Natural killer cell (primary cell): ENCODE data around the gene ZNF644. TPM values are rescaled to one million over a fixed set of nuclear protein-coding genes. Genes with fewer than 3 reads are reported as not detected.
"Not testable (repeated sequence)": the region's sequence is repeated elsewhere in the genome, so short reads cannot be mapped to it uniquely, and the experiment has no call there.

Experiments used
- ATAC-seq, 3 donors: fragments of 150-1000 bp in 2 of 3; fragments of 200-7000 bp in 1 of 3; cut with Tn5 transposase; 1 replicate in 1 of 3; 2 replicates in 2 of 3; pipeline ENCODE4 v1.10.0; 2021; ENCODE audit warnings: mild to moderate bottlenecking in 2 of 3, moderate library complexity in 2 of 3
- DNase-seq, 2 donors: peaks; one replicate each; pipeline versions ENCODE4 v3.0.0 to v3.0.0-alpha.2; 2013 to 2021; ENCODE audit warnings: mixed read lengths in 1 of 2
- H3K27ac ChIP-seq: one replicate; pipeline ENCODE4 v1.5.1; 2013; ENCODE audit warnings: mild to moderate bottlenecking, low read length
- H3K27me3 ChIP-seq: one replicate; pipeline ENCODE4 v1.6.1; 2013; ENCODE audit warnings: low read length; ENCODE audit not compliant: control insufficient read depth, insufficient read depth
- H3K36me3 ChIP-seq: one replicate; pipeline ENCODE4 v1.6.1; 2013; ENCODE audit warnings: low read length; ENCODE audit not compliant: control insufficient read depth, insufficient read depth
- H3K4me1 ChIP-seq: one replicate; pipeline ENCODE4 v1.6.1; 2013; ENCODE audit warnings: low read length; ENCODE audit not compliant: control insufficient read depth, insufficient read depth
- H3K4me3 ChIP-seq: one replicate; pipeline ENCODE4 v1.5.1; 2013; ENCODE audit warnings: low read length
- H3K9me3 ChIP-seq: one replicate; pipeline ENCODE4 v1.6.1; 2013; ENCODE audit warnings: low read length; ENCODE audit not compliant: control insufficient read depth, insufficient read depth
- H3K27ac Mint-ChIP-seq, 2 donors: one replicate each; pipeline ENCODE4 v1.8.0; 2022; ENCODE audit warnings: mild to moderate bottlenecking in 2 of 2, mixed read lengths in 2 of 2, moderate library complexity in 1 of 2
- H3K27me3 Mint-ChIP-seq, 2 donors: one replicate each; pipeline ENCODE4 v1.8.0; 2022; ENCODE audit warnings: low read depth in 2 of 2, mixed read lengths in 2 of 2
- H3K36me3 Mint-ChIP-seq: one replicate; pipeline ENCODE4 v1.8.0; 2022; ENCODE audit warnings: mixed read lengths
- H3K4me1 Mint-ChIP-seq, 2 donors: one replicate each; pipeline ENCODE4 v1.8.0; 2022; ENCODE audit warnings: mixed read lengths in 2 of 2
- H3K4me3 Mint-ChIP-seq: one replicate; pipeline ENCODE4 v1.8.0; 2022; ENCODE audit warnings: mild to moderate bottlenecking, moderate library complexity, mixed read lengths
- H3K9me3 Mint-ChIP-seq, 2 donors: one replicate each; pipeline ENCODE4 v1.8.0; 2022; ENCODE audit warnings: mixed read lengths in 2 of 2
- WGBS: methylation state at CpG from one replicate; pipeline ENCODE4 v1.1.7; 2013; ENCODE audit warnings: missing lambda C conversion rate; ENCODE audit not compliant: insufficient coverage; 5-methylcytosine and 5-hydroxymethylcytosine counted together
- intact Hi-C: fragments of 100-400 bp; cut with micrococcal nuclease; formaldehyde crosslinking; loops from one replicate; pipeline ENCODE4 v1.14.2; 2022
- total RNA-seq, 4 donors: library from RNA; stranded (reverse); fragments of 120-200 nt in 1 of 4; gene quantifications; one replicate each; pipeline versions ENCODE4 v1.2.3 to v1.2.4, GENCODE V29; 2013 to 2022
- TF ChIP-seq, protein P1 (sequence below): fragments of 200-600 bp; IDR thresholded peaks from one replicate; pipeline ENCODE4 v1.8.0; 2022; ENCODE audit warnings: antibody characterized with exemption

The ZNF644 gene
- total RNA-seq, 3 donors from 2014 or later (not counting 1 experiment from before 2014, with no cell fraction given) = 135 to 157 (median 142) TPM

DNA sequence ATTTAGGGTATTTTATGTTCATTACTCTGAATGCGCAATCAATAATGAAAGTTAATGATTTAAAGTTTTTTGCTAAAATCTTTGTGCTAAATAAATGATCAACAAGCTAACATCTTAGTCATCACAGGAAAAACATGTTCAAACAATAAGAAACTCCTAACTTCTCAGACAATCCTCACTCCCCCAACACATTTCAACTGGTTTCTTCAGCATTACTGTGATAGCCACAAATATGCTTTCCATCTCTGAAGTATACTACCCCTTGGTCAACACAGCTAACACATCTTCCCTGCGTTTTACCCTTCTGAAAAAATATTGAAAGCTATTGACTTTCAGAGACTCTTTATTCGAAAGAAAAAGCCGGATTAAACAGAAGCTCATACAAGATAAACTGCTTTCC lies 85.8 kb downstream of the ZNF644 start:
- no peaks in the 10 kb centered on the region for H3K27me3 Mint-ChIP-seq
- Histone ChIP-seq H3K27ac (no peak overlapping the region), H3K36me3 (peaks cover 41% of the 10 kb centered on the region), H3K4me1 (no peaks in the 10 kb centered on the region), H3K27me3 (no peaks in the 10 kb centered on the region), H3K9me3 (no peaks in the 10 kb centered on the region), H3K4me3 (no peak overlapping the region)
- TF ChIP-seq, protein P1, sequence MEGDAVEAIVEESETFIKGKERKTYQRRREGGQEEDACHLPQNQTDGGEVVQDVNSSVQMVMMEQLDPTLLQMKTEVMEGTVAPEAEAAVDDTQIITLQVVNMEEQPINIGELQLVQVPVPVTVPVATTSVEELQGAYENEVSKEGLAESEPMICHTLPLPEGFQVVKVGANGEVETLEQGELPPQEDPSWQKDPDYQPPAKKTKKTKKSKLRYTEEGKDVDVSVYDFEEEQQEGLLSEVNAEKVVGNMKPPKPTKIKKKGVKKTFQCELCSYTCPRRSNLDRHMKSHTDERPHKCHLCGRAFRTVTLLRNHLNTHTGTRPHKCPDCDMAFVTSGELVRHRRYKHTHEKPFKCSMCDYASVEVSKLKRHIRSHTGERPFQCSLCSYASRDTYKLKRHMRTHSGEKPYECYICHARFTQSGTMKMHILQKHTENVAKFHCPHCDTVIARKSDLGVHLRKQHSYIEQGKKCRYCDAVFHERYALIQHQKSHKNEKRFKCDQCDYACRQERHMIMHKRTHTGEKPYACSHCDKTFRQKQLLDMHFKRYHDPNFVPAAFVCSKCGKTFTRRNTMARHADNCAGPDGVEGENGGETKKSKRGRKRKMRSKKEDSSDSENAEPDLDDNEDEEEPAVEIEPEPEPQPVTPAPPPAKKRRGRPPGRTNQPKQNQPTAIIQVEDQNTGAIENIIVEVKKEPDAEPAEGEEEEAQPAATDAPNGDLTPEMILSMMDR = no peak
- intact Hi-C loops = no loop called here
- no peak overlapping the region for H3K4me3 Mint-ChIP-seq
- peaks cover 27% of the 10 kb centered on the region for H3K36me3 Mint-ChIP-seq
- ATAC-seq (no peak), DNase-seq (no peak)
- peaks cover 0 to 2% of the 10 kb centered on the region in 2 donors for H3K9me3 Mint-ChIP-seq
- 90% methylated on average over 3 of the region's 4 CpGs for WGBS
- H3K4me1 Mint-ChIP-seq = peaks cover 62 to 64% of the 10 kb centered on the region in 2 donors
- H3K27ac Mint-ChIP-seq = peak overlapping the region; percentile 10 to 62

DNA sequence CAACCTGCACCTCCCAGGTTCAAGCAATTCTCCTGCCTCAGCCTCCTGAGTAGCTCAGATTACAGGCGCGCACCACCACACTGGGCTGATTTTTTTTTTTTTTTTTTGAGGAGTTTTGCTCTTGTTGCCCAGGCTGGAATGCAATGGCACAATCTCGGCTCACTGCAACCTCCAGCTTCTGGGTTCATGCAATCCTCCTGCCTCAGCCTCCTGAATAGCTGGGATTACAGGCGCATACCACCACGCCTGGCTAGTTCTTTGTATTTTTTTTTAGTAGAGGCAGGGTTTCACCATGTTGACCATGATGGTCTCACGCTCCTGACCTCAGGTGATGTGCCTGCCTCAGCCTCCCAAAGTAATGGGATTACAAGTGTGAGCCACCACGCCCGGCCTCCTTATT lies 93.6 kb downstream of the ZNF644 start:
- H3K4me1 ChIP-seq, ATAC-seq, DNase-seq, H3K36me3 Mint-ChIP-seq, H3K27me3 ChIP-seq, H3K27ac ChIP-seq, H3K27me3 Mint-ChIP-seq, H3K4me3 ChIP-seq, H3K9me3 Mint-ChIP-seq, H3K4me3 Mint-ChIP-seq, H3K36me3 ChIP-seq, intact Hi-C loops, H3K9me3 ChIP-seq: not testable (repeated sequence)
- Mint-ChIP-seq H3K4me1 (peaks cover 60 to 64% of the 10 kb centered on the region in 2 donors), H3K27ac (peak overlapping the region in 1 of 2 donors; percentile 11)
- WGBS = over 99% methylated on average over 6 of the region's 8 CpGs

- 98% methylated on average over 5 of the region's 5 CpGs for WGBS
Observed at GRCh38 chr1:90927674-90928073, 94.2 kb downstream of the ZNF644 start.

DNA sequence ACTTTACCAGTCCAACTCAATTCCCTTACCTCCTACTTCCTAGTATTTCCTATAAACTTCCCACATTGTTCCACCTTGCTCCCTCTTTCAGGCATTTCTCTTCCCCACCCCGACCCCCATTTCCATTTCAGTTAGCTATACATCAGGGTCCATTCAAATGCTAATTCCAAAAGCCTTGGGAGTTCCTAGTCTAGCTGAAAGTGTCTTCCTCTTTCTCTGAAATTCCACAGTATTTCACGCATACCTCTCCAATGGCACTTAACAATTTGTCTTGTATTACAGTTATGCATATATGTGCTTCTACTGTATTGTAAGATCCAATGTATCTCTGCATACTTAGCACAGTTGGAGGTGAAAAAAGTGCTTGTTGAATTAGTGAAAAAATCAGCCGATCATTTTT lies 94.9 kb downstream of the ZNF644 start:
- 96% methylated on average over 1 of the region's 3 CpGs for WGBS
- TF ChIP-seq, protein P1 = no peak
- H3K4me3 Mint-ChIP-seq = no peak overlapping the region
- ATAC-seq (no peak), DNase-seq (no peak)
- H3K27me3 Mint-ChIP-seq = no peaks in the 10 kb centered on the region
- Histone ChIP-seq H3K4me3 (no peak overlapping the region), H3K9me3 (no peaks in the 10 kb centered on the region), H3K27me3 (no peaks in the 10 kb centered on the region), H3K36me3 (no peaks in the 10 kb centered on the region), H3K27ac (no peak overlapping the region), H3K4me1 (no peaks in the 10 kb centered on the region)
- peaks cover 73 to 76% of the 10 kb centered on the region in 2 donors for H3K4me1 Mint-ChIP-seq
- H3K36me3 Mint-ChIP-seq = no peaks in the 10 kb centered on the region
- peak overlapping the region; percentile 17 to 66 for H3K27ac Mint-ChIP-seq
- H3K9me3 Mint-ChIP-seq = no peaks in the 10 kb centered on the region
- intact Hi-C loops = no loop called here

More at GRCh38 chr1:90927674-90928073, 94.2 kb downstream of the ZNF644 start:
- H3K36me3 ChIP-seq, ATAC-seq, H3K4me1 ChIP-seq, H3K27me3 Mint-ChIP-seq, H3K9me3 ChIP-seq, H3K36me3 Mint-ChIP-seq, H3K9me3 Mint-ChIP-seq, H3K4me3 ChIP-seq, DNase-seq, H3K4me3 Mint-ChIP-seq, H3K27me3 ChIP-seq, H3K27ac ChIP-seq, intact Hi-C loops: not testable (repeated sequence)
- Mint-ChIP-seq H3K4me1 (peaks cover 66 to 69% of the 10 kb centered on the region in 2 donors), H3K27ac (peak overlapping the region in 1 of 2 donors; percentile 19)
